DOHH2 (cell line): ENCODE measurements around the gene CNOT3.

Experiments used
- H3F3A ChIP-seq: fragments of 200-600 bp; sonication (generic), shearing (Covaris generic); 2 replicates; pipeline ENCODE4 v1.6.0; 2016; ENCODE audit warnings: antibody characterized with exemption, mild to moderate bottlenecking; ENCODE audit not compliant: control insufficient read depth, insufficient read depth
- H3K27ac ChIP-seq: fragments of 200-600 bp; sonication (generic); 2 replicates; pipeline ENCODE4 v1.5.1; 2014; ENCODE audit warnings: low read depth, mild to moderate bottlenecking, low read length, moderate library complexity
- H3K27me3 ChIP-seq: fragments of 200-600 bp; sonication (generic); 2 replicates; pipeline ENCODE4 v1.6.1; 2014; ENCODE audit warnings: mild to moderate bottlenecking, low read length, mixed read lengths; ENCODE audit not compliant: control insufficient read depth
- H3K36me3 ChIP-seq: fragments of 200-600 bp; sonication (generic); 2 replicates; pipeline ENCODE4 v1.6.1; 2014; ENCODE audit warnings: mild to moderate bottlenecking, low read length, moderate library complexity, mixed read lengths; ENCODE audit not compliant: control insufficient read depth
- H3K4me1 ChIP-seq: fragments of 200-600 bp; sonication (generic); 2 replicates; pipeline ENCODE4 v1.6.1; 2014; ENCODE audit warnings: mild to moderate bottlenecking, low read length, mixed read lengths; ENCODE audit not compliant: control insufficient read depth
- H3K4me2 ChIP-seq: fragments of 200-600 bp; sonication (generic); 2 replicates; pipeline ENCODE4 v1.6.0; 2014; ENCODE audit warnings: mild to moderate bottlenecking, low read length, moderate library complexity
- H3K4me3 ChIP-seq: fragments of 200-600 bp; sonication (generic); 2 replicates; pipeline ENCODE4 v1.5.1; 2014; ENCODE audit warnings: mild to moderate bottlenecking, low read length, mixed read lengths
- H3K79me2 ChIP-seq: fragments of 200-600 bp; sonication (generic); 2 replicates; pipeline ENCODE4 v1.6.1; 2014; ENCODE audit warnings: mild to moderate bottlenecking, low read length, mixed read lengths; ENCODE audit not compliant: control insufficient read depth
- H3K9me2 ChIP-seq: fragments of 200-600 bp; sonication (generic); replicated peaks from 2 replicates; pipeline ENCODE4 v1.6.1; 2014; ENCODE audit warnings: mild to moderate bottlenecking, low read length, mixed read lengths; ENCODE audit not compliant: control insufficient read depth
- H3K9me3 ChIP-seq: fragments of 200-600 bp; sonication (generic); 2 replicates; pipeline ENCODE4 v1.6.1; 2014; ENCODE audit warnings: antibody characterized with exemption, low read length, mixed read lengths; ENCODE audit not compliant: control insufficient read depth, insufficient read depth
- H4K20me1 ChIP-seq: fragments of 200-600 bp; sonication (generic); 2 replicates; pipeline ENCODE4 v1.6.0; 2014; ENCODE audit warnings: low read depth, mild to moderate bottlenecking, antibody characterized with exemption, low read length, moderate library complexity; ENCODE audit not compliant: control insufficient read depth, insufficient read depth
- EZH2phosphoT487 ChIP-seq: fragments of 200-600 bp; sonication (generic); IDR thresholded peaks from 2 replicates; pipeline ENCODE4 v1.6.1; 2017; ENCODE audit warnings: borderline replicate concordance, mild to moderate bottlenecking, antibody characterized with exemption, low read length, moderate library complexity, mixed read lengths
- TF ChIP-seq, protein P1 (sequence below): fragments of 200-600 bp; sonication (generic); IDR thresholded peaks from one replicate; pipeline ENCODE4 v1.5.1; 2014; ENCODE audit warnings: antibody characterized with exemption, mild to moderate bottlenecking, low read depth, low read length; ENCODE audit not compliant: poor library complexity, severe bottlenecking

The CNOT3 gene

GRCh38 chr19:54186934-54187381 is 49.4 kb downstream of the CNOT3 start:
- H3K27ac ChIP-seq, result no peak overlapping the region
- no peaks in the 10 kb centered on the region for H3K27me3 ChIP-seq
- H3K4me1 ChIP-seq, result peaks cover 13% of the 10 kb centered on the region
- H3K79me2 ChIP-seq, result peaks cover 23% of the 10 kb centered on the region
- no peak overlapping the region for H3K4me3 ChIP-seq
- H4K20me1 ChIP-seq, result peaks cover 4% of the 10 kb centered on the region; the same call in 1 of the 2 replicates
- no peaks in the 10 kb centered on the region for H3K9me2 ChIP-seq
- no peak for TF ChIP-seq EZH2phosphoT487
- TF ChIP-seq, protein P1, sequence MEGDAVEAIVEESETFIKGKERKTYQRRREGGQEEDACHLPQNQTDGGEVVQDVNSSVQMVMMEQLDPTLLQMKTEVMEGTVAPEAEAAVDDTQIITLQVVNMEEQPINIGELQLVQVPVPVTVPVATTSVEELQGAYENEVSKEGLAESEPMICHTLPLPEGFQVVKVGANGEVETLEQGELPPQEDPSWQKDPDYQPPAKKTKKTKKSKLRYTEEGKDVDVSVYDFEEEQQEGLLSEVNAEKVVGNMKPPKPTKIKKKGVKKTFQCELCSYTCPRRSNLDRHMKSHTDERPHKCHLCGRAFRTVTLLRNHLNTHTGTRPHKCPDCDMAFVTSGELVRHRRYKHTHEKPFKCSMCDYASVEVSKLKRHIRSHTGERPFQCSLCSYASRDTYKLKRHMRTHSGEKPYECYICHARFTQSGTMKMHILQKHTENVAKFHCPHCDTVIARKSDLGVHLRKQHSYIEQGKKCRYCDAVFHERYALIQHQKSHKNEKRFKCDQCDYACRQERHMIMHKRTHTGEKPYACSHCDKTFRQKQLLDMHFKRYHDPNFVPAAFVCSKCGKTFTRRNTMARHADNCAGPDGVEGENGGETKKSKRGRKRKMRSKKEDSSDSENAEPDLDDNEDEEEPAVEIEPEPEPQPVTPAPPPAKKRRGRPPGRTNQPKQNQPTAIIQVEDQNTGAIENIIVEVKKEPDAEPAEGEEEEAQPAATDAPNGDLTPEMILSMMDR, result no peak
- no peak overlapping the region for H3K4me2 ChIP-seq
- peaks cover 8% of the 10 kb centered on the region; the same call in 1 of the 2 replicates for H3K36me3 ChIP-seq
- H3F3A ChIP-seq, result peaks cover 6% of the 10 kb centered on the region; the same call in 1 of the 2 replicates
- H3K9me3 ChIP-seq, result no peaks in the 10 kb centered on the region

DNA sequence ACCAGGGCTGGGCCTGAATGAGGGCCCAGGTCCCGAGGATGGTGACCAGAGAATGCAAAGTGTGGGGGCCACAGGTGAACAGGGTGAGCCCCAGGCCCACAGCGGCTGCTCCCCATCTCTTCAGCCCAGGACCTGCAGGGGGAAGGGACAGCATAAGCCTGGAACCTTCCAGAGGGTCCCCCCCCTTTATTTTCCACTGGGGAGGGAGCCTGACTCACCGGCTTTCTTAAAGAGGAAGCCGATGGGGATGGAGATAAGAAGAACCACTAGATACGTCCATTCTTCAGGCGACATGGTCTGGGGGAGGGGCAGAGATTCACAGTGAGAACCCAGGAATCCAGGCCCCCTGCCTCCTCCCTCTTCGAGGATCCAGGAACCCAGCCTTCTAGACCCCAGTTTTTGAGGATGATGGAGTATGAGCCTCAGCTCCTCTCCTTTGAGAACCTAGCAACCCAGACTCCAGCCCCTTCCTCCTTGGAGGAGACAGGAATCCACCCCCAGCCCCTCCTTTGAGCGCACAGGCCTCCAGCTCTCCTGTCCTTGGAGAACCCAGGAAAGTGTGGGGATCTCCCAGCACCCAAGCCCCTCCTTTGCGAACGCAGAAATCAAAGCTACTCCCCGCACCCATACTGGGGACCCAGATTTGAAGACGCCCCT is 50.8 kb downstream of the CNOT3 start:
- peaks cover 29% of the 10 kb centered on the region for H3K79me2 ChIP-seq
- H3K27me3 ChIP-seq, result no peaks in the 10 kb centered on the region

GRCh38 chr19:54189145-54189734 is 51.7 kb downstream of the CNOT3 start, which contains the start of gene MBOAT7:
MBOAT7 (minus strand) TSS chr19:54189580; CDS start chr19:54188508, 1,072 bp downstream.
- peak within 1 kb of the TSS; percentile 85 for H3K4me3 ChIP-seq
- peak within 1 kb of the TSS; percentile 95 for H3K4me2 ChIP-seq
- H3K9me3 ChIP-seq, result no peaks in the 10 kb centered on the region
- H3K79me2 ChIP-seq, result peaks cover 29% of the 10 kb centered on the region
- TF ChIP-seq EZH2phosphoT487, result no peak
- TF ChIP-seq, protein P1, result peak; percentile 50
- H4K20me1 ChIP-seq, result peaks cover 4% of the 10 kb centered on the region; the same call in 1 of the 2 replicates
- peaks cover 25% of the 10 kb centered on the region for H3K36me3 ChIP-seq
- H3F3A ChIP-seq, result no peaks in the 10 kb centered on the region; the same call in 1 of the 2 replicates
- H3K4me1 ChIP-seq, result peaks cover 19% of the 10 kb centered on the region
- H3K9me2 ChIP-seq, result no peaks in the 10 kb centered on the region
- no peaks in the 10 kb centered on the region for H3K27me3 ChIP-seq
- H3K27ac ChIP-seq, result peak within 1 kb of the TSS; percentile 83

More for the DNA sequence above, 50.8 kb downstream of the CNOT3 start:
- Histone ChIP-seq H3K4me1 (peaks cover 19% of the 10 kb centered on the region), H3K9me3 (no peaks in the 10 kb centered on the region), H3K4me3 (peak overlapping the region; percentile 79), H3K27ac (peak overlapping the region; percentile 83), H4K20me1 (peaks cover 4% of the 10 kb centered on the region; the same call in 1 of the 2 replicates), H3K4me2 (peak overlapping the region; percentile 89), H3K9me2 (no peaks in the 10 kb centered on the region), H3K36me3 (peaks cover 21% of the 10 kb centered on the region), H3F3A (no peaks in the 10 kb centered on the region)
- no peak for TF ChIP-seq EZH2phosphoT487
- TF ChIP-seq, protein P1, result no peak
